ENCODE results near the gene SLF2. TPM values are rescaled to one million over a fixed set of nuclear protein-coding genes. Genes with fewer than 3 reads are reported as not detected.

Gene SLF2
- total RNA-seq, 1 donor from 2014 or later, result 22.2 TPM

- DNase-seq (ENCODE audit: low read depth), result no peak
- no peaks in the 10 kb centered on the region for H3K27me3 ChIP-seq (ENCODE audit: control insufficient read depth, insufficient read depth, low read length)
- no peak for TF ChIP-seq CTCF (IDR thresholded peaks at IDR 0.05; ENCODE audit: insufficient read depth, low read length, poor library complexity, severe bottlenecking)
- no peaks in the 10 kb centered on the region for H3K36me3 ChIP-seq (ENCODE audit: control insufficient read depth, insufficient read depth, low read length)
- no peak overlapping the region for H3K4me3 ChIP-seq (ENCODE audit: low read depth, low read length)
Observed at GRCh38 chr10:100873146-100873826, 39.5 kb upstream of the SLF2 start.

- H3K36me3 ChIP-seq (ENCODE audit: control insufficient read depth, insufficient read depth, low read length), result no peaks in the 10 kb centered on the region
- H3K27me3 ChIP-seq (ENCODE audit: control insufficient read depth, insufficient read depth, low read length), result no peaks in the 10 kb centered on the region
- DNase-seq (ENCODE audit: low read depth), result no peak
- H3K4me3 ChIP-seq (ENCODE audit: low read depth, low read length), result no peak overlapping the region
- no peak for TF ChIP-seq CTCF (IDR thresholded peaks at IDR 0.05; ENCODE audit: insufficient read depth, low read length, poor library complexity, severe bottlenecking)
Observed at GRCh38 chr10:100873827-100874326, 38.9 kb upstream of the SLF2 start.

- H3K27me3 ChIP-seq (ENCODE audit: control insufficient read depth, insufficient read depth, low read length), result no peaks in the 10 kb centered on the region
- TF ChIP-seq CTCF (IDR thresholded peaks at IDR 0.05; ENCODE audit: insufficient read depth, low read length, poor library complexity, severe bottlenecking), result no peak
- no peak for DNase-seq (ENCODE audit: low read depth)
- H3K4me3 ChIP-seq (ENCODE audit: low read depth, low read length), result no peak overlapping the region
- no peaks in the 10 kb centered on the region for H3K36me3 ChIP-seq (ENCODE audit: control insufficient read depth, insufficient read depth, low read length)
Observed at GRCh38 chr10:100874702-100875483, 37.9 kb upstream of the SLF2 start.

- no peaks in the 10 kb centered on the region for H3K27me3 ChIP-seq (ENCODE audit: control insufficient read depth, insufficient read depth, low read length)
- TF ChIP-seq CTCF (IDR thresholded peaks at IDR 0.05; ENCODE audit: insufficient read depth, low read length, poor library complexity, severe bottlenecking), result no peak
- no peak for DNase-seq (ENCODE audit: low read depth)
- H3K36me3 ChIP-seq (ENCODE audit: control insufficient read depth, insufficient read depth, low read length), result no peaks in the 10 kb centered on the region
- no peak overlapping the region for H3K4me3 ChIP-seq (ENCODE audit: low read depth, low read length)
Observed at GRCh38 chr10:100875484-100876166, 37.1 kb upstream of the SLF2 start.

- H3K27me3 ChIP-seq (ENCODE audit: control insufficient read depth, insufficient read depth, low read length), result no peaks in the 10 kb centered on the region
- H3K4me3 ChIP-seq (ENCODE audit: low read depth, low read length), result no peak overlapping the region
- no peaks in the 10 kb centered on the region for H3K36me3 ChIP-seq (ENCODE audit: control insufficient read depth, insufficient read depth, low read length)
- DNase-seq (ENCODE audit: low read depth), result no peak
- no peak for TF ChIP-seq CTCF (IDR thresholded peaks at IDR 0.05; ENCODE audit: insufficient read depth, low read length, poor library complexity, severe bottlenecking)
Observed at GRCh38 chr10:100876585-100877460, 35.9 kb upstream of the SLF2 start.

Data from kidney epithelial cell (primary cell).